ENCODE data around the gene IRX2. TPM values are rescaled to one million over a fixed set of nuclear protein-coding genes. Genes with fewer than 3 reads are reported as not detected.

IRX2 gene
- total RNA-seq, 1 experiment from 2014 or later: not detected

DNA sequence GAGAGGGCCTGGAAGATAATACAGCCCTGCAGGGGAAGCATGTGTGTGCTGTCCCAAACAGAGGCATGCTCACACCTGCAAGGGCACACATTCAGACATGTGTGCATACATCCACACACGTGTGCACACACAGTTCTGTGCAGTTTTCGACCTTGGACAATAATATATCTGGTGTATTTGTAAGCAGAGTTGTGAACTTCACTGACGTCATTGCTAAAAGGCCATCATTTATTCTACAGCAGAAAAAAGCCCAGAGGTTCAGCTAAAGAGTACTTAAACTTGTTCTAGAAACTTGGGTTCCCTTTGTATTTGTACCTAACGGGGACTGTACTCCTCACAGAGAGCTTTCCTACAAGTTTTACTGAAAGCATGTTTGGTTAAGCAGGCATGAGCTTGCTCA is 19.5 kb downstream of the IRX2 start:
- TF ChIP-seq, protein P1, sequence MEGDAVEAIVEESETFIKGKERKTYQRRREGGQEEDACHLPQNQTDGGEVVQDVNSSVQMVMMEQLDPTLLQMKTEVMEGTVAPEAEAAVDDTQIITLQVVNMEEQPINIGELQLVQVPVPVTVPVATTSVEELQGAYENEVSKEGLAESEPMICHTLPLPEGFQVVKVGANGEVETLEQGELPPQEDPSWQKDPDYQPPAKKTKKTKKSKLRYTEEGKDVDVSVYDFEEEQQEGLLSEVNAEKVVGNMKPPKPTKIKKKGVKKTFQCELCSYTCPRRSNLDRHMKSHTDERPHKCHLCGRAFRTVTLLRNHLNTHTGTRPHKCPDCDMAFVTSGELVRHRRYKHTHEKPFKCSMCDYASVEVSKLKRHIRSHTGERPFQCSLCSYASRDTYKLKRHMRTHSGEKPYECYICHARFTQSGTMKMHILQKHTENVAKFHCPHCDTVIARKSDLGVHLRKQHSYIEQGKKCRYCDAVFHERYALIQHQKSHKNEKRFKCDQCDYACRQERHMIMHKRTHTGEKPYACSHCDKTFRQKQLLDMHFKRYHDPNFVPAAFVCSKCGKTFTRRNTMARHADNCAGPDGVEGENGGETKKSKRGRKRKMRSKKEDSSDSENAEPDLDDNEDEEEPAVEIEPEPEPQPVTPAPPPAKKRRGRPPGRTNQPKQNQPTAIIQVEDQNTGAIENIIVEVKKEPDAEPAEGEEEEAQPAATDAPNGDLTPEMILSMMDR (conservative IDR thresholded peaks at IDR 0.05): no peak
- no peak for TF ChIP-seq EZH2 (IDR thresholded peaks at IDR 0.05; ENCODE audit: low read depth)
- POLR2A ChIA-PET (ENCODE audit: unreplicated experiment): no interaction called here

DNA sequence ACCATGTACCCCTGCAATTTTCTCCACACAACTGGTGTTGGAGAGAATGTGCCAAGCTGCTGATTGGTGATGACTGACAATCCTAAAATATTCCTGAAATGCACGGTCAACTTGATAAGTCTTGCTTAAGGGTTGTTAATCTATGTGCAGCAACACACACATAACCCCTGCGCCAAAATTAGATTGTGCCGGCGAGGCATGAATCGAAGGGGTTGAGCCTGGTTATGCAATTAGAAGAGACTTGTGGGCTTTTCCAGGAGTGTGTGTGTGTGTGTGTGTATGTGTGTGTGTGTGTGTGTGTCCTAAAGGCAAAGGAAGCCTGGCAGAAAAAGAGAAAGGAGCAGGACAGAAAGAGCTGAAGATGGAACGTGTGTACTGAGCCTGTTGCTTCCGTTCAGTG is 22.3 kb downstream of the IRX2 start:
- no peaks in the 10 kb centered on the region for H4K20me1 ChIP-seq (ENCODE audit: insufficient read depth)
- ChIA-PET CTCF (no interaction called here), POLR2A (ENCODE audit: unreplicated experiment) (no interaction called here)
- no peaks in the 10 kb centered on the region for H3K36me3 ChIP-seq (ENCODE audit: low read depth)
- H3K4me3 ChIP-seq: no peak overlapping the region
- intact Hi-C loops (cut with micrococcal nuclease; ENCODE audit: unreplicated experiment): no loop called here
- H3K27ac ChIP-seq: no peak overlapping the region
- H3K4me2 ChIP-seq: no peak overlapping the region
- TF ChIP-seq, protein P1 (conservative IDR thresholded peaks at IDR 0.05): no peak
- TF ChIP-seq EZH2 (IDR thresholded peaks at IDR 0.05; ENCODE audit: low read depth): peak; percentile 82; the same call in 1 of the 2 replicates
- H3K9me2 ChIP-seq (ENCODE audit: insufficient read depth): no peaks in the 10 kb centered on the region
- no peaks in the 10 kb centered on the region for H3F3A ChIP-seq (ENCODE audit: insufficient read depth, low read depth)
- no peaks in the 10 kb centered on the region for H3K9me3 ChIP-seq (ENCODE audit: insufficient read depth, low read depth)
- DNase-seq: no peak
- peaks cover 98% of the 10 kb centered on the region for H3K27me3 ChIP-seq (ENCODE audit: insufficient read depth, low read depth)
- H3K4me1 ChIP-seq (replicated peaks; ENCODE audit: insufficient read depth): 0 out of 2 replicates have a peak, but pooled peaks cover 3% of the 10 kb centered on the region
- H3K79me2 ChIP-seq (ENCODE audit: low read depth): no peaks in the 10 kb centered on the region
- no peak overlapping the region for H2AFZ ChIP-seq
- no TSS peak for BruUV-seq (replicated peaks)

More for the DNA sequence above, 19.5 kb downstream of the IRX2 start:
- Histone ChIP-seq H3K36me3 (ENCODE audit: low read depth) (no peaks in the 10 kb centered on the region), H3K27ac (no peak overlapping the region), H3F3A (ENCODE audit: insufficient read depth, low read depth) (no peaks in the 10 kb centered on the region), H2AFZ (no peak overlapping the region), H3K4me1 (replicated peaks; ENCODE audit: insufficient read depth) (0 out of 2 replicates have a peak, but pooled peaks cover 3% of the 10 kb centered on the region), H3K79me2 (ENCODE audit: low read depth) (no peaks in the 10 kb centered on the region), H3K9me2 (ENCODE audit: insufficient read depth) (no peaks in the 10 kb centered on the region), H3K4me3 (no peak overlapping the region), H3K27me3 (ENCODE audit: insufficient read depth, low read depth) (peaks cover 98% of the 10 kb centered on the region), H3K4me2 (no peak overlapping the region), H3K9me3 (ENCODE audit: insufficient read depth, low read depth) (no peaks in the 10 kb centered on the region), H4K20me1 (ENCODE audit: insufficient read depth) (no peaks in the 10 kb centered on the region)
- intact Hi-C loops (cut with micrococcal nuclease; ENCODE audit: unreplicated experiment): no loop called here
- CTCF ChIA-PET: no interaction called here
- BruUV-seq (replicated peaks): no TSS peak
- DNase-seq: no peak

GRCh38 chr5:2727550-2727949 is 23.9 kb downstream of the IRX2 start:
- no peaks in the 10 kb centered on the region for H3K36me3 ChIP-seq (ENCODE audit: low read depth)
- 0 out of 2 replicates have a peak, but pooled peaks cover 3% of the 10 kb centered on the region for H3K4me1 ChIP-seq (replicated peaks; ENCODE audit: insufficient read depth)
- no peaks in the 10 kb centered on the region for H3K9me3 ChIP-seq (ENCODE audit: insufficient read depth, low read depth)
- H3K27ac ChIP-seq: no peak overlapping the region
- no peaks in the 10 kb centered on the region for H3K79me2 ChIP-seq (ENCODE audit: low read depth)
- BruUV-seq (replicated peaks): no TSS peak
- POLR2A ChIA-PET (ENCODE audit: unreplicated experiment): no interaction called here
- peaks cover 98% of the 10 kb centered on the region for H3K27me3 ChIP-seq (ENCODE audit: insufficient read depth, low read depth)
- H3F3A ChIP-seq (ENCODE audit: insufficient read depth, low read depth): no peaks in the 10 kb centered on the region
- intact Hi-C loops (cut with micrococcal nuclease; ENCODE audit: unreplicated experiment): no loop called here
- TF ChIP-seq, protein P1 (conservative IDR thresholded peaks at IDR 0.05): no peak
- no peak for TF ChIP-seq EZH2 (IDR thresholded peaks at IDR 0.05; ENCODE audit: low read depth)
- CTCF ChIA-PET: no interaction called here
- DNase-seq: no peak
- no peak overlapping the region for H3K4me2 ChIP-seq
- H3K4me3 ChIP-seq: no peak overlapping the region
- no peak overlapping the region for H2AFZ ChIP-seq
- H4K20me1 ChIP-seq (ENCODE audit: insufficient read depth): no peaks in the 10 kb centered on the region
- no peaks in the 10 kb centered on the region for H3K9me2 ChIP-seq (ENCODE audit: insufficient read depth)
